HEK293T (cell line): ENCODE results near the gene ZSWIM3.

Experiments
- ARNT ChIP-seq: fragments of 450-650 bp; IDR thresholded peaks from 2 replicates; pipeline ENCODE4 v1.6.1; 2017; ENCODE audit warnings: mild to moderate bottlenecking
- BHLHE40 ChIP-seq: fragments of 450-650 bp; IDR thresholded peaks from 2 replicates; pipeline ENCODE4 v1.6.1; 2016; ENCODE audit warnings: mild to moderate bottlenecking, moderate library complexity, borderline replicate concordance
- FOXA1 ChIP-seq: fragments of 450-650 bp; IDR thresholded peaks from 2 replicates; pipeline ENCODE4 v1.6.1; 2016; ENCODE audit warnings: mild to moderate bottlenecking
- FOXK2 ChIP-seq: fragments of 450-650 bp; IDR thresholded peaks from 2 replicates; pipeline ENCODE4 v1.6.1; 2016; ENCODE audit warnings: mild to moderate bottlenecking
- FOXM1 ChIP-seq: fragments of 450-650 bp; IDR thresholded peaks from 2 replicates; pipeline ENCODE4 v1.6.1; 2017; ENCODE audit warnings: mild to moderate bottlenecking, borderline replicate concordance
- HDGF ChIP-seq: fragments of 450-650 bp; IDR thresholded peaks from 2 replicates; pipeline ENCODE4 v1.6.1; 2017; ENCODE audit warnings: antibody characterized with exemption, borderline replicate concordance
- L3MBTL2 ChIP-seq: fragments of 450-650 bp; conservative IDR thresholded peaks from 2 replicates; pipeline ENCODE4 v1.6.1; 2016; ENCODE audit warnings: mild to moderate bottlenecking
- NFRKB ChIP-seq: fragments of 450-650 bp; IDR thresholded peaks from 2 replicates; pipeline ENCODE4 v1.6.1; 2016; ENCODE audit warnings: mild to moderate bottlenecking, moderate library complexity
- PKNOX1 ChIP-seq: fragments of 450-650 bp; IDR thresholded peaks from 2 replicates; pipeline ENCODE4 v1.6.1; 2016
- SP1 ChIP-seq: fragments of 450-650 bp; IDR thresholded peaks from 2 replicates; pipeline ENCODE4 v1.6.1; 2017
- SUZ12 ChIP-seq: fragments of 450-650 bp; IDR thresholded peaks from 2 replicates; pipeline ENCODE4 v1.6.1; 2016; ENCODE audit warnings: mild to moderate bottlenecking
- TARDBP ChIP-seq: fragments of 450-650 bp; IDR thresholded peaks from 2 replicates; pipeline ENCODE4 v1.6.1; 2016
- ZNF384 ChIP-seq: fragments of 450-650 bp; IDR thresholded peaks from 2 replicates; pipeline ENCODE4 v1.6.1; 2016

- no peak for TF ChIP-seq HDGF
- no peak for TF ChIP-seq BHLHE40
- TF ChIP-seq NFRKB = no peak
- no peak for TF ChIP-seq SP1
- no peak for TF ChIP-seq FOXA1
- TF ChIP-seq PKNOX1 = no peak
- TF ChIP-seq ARNT = no peak
- TF ChIP-seq FOXM1 = no peak
- no peak for TF ChIP-seq L3MBTL2
- TF ChIP-seq ZNF384 = no peak
- TF ChIP-seq TARDBP = no peak
- TF ChIP-seq SUZ12 = no peak
- no peak for TF ChIP-seq FOXK2
Measured at GRCh38 chr20:45850238-45850637, 7.2 kb upstream of the ZSWIM3 start.
